Epithelial cell of proximal tubule (primary cell): ENCODE results near the gene SF3B1. TPM values are rescaled to one million over a fixed set of nuclear protein-coding genes. Genes with fewer than 3 reads are reported as not detected.
"Not testable (repeated sequence)": the region's sequence is repeated elsewhere in the genome, so short reads cannot be mapped to it uniquely, and the experiment has no call there.

Experiments
- DNase-seq: peaks from one replicate; pipeline ENCODE4 v3.0.0-alpha.2; 2011; ENCODE audit warnings: low read depth
- H3K4me3 ChIP-seq: 2 replicates; pipeline ENCODE4 v1.5.1; 2011; ENCODE audit warnings: low read depth, mild to moderate bottlenecking, low read length
- CTCF ChIP-seq: conservative IDR thresholded peaks from 2 replicates; pipeline ENCODE4 v1.5.1; 2012; ENCODE audit warnings: low read depth, mild to moderate bottlenecking, low read length
- total RNA-seq: library from RNA; depleted of rRNA; stranded (reverse); fragments of >200 nt; gene quantifications from 2 replicates; pipeline ENCODE4 v1.2.3, GENCODE V29; 2015

The SF3B1 gene
- total RNA-seq, 1 donor from 2014 or later = 135 TPM

GRCh38 chr2:197433780-197434438 is 919 bp downstream of the SF3B1 start:
- peak overlapping the region; percentile 100 for H3K4me3 ChIP-seq
- no peak for TF ChIP-seq CTCF

GRCh38 chr2:197432527-197432926 is 2.3 kb downstream of the SF3B1 start:
- not testable (repeated sequence) for DNase-seq
- peak overlapping the region; percentile 100 for H3K4me3 ChIP-seq

More at GRCh38 chr2:197433780-197434438, 919 bp downstream of the SF3B1 start:
- no peak for DNase-seq

GRCh38 chr2:197431858-197432257 is 3.0 kb downstream of the SF3B1 start:
- no peak for TF ChIP-seq CTCF
- DNase-seq = no peak
- H3K4me3 ChIP-seq = no peak overlapping the region

GRCh38 chr2:197427986-197428385 is 6.8 kb downstream of the SF3B1 start:
- TF ChIP-seq CTCF = no peak
- no peak for DNase-seq
- H3K4me3 ChIP-seq = no peak overlapping the region

- H3K4me3 ChIP-seq = no peak overlapping the region
- no peak for TF ChIP-seq CTCF
- DNase-seq = no peak
Measured at GRCh38 chr2:197426723-197427603, 7.9 kb downstream of the SF3B1 start.

GRCh38 chr2:197425550-197425949 is 9.3 kb downstream of the SF3B1 start:
- TF ChIP-seq CTCF = no peak
- no peak overlapping the region for H3K4me3 ChIP-seq
- DNase-seq = no peak

GRCh38 chr2:197423307-197423706 is 11.5 kb downstream of the SF3B1 start:
- no peak for DNase-seq
- no peak for TF ChIP-seq CTCF
- H3K4me3 ChIP-seq = no peak overlapping the region
